Brain microvascular endothelial cell (primary cell): ENCODE results near the gene SOD1.

ENCODE experiments used
- DNase-seq: peaks from one replicate; pipeline ENCODE4 v3.0.0-alpha.2; 2020
- H3K27ac ChIP-seq: fragments of 250-450 bp; sonication (Bioruptor Pico); 2 replicates; pipeline ENCODE4 v1.5.1; 2020; ENCODE audit warnings: mild to moderate bottlenecking, moderate library complexity
- H3K27me3 ChIP-seq: fragments of 250-450 bp; sonication (Bioruptor Pico); replicated peaks from 2 replicates; pipeline ENCODE4 v1.5.1; 2020; ENCODE audit warnings: mild to moderate bottlenecking
- H3K36me3 ChIP-seq: fragments of 250-450 bp; sonication (Bioruptor Pico); replicated peaks from 2 replicates; pipeline ENCODE4 v1.5.1; 2020; ENCODE audit warnings: mild to moderate bottlenecking
- H3K4me3 ChIP-seq: 2 replicates; pipeline ENCODE4 v1.5.1; 2011; ENCODE audit warnings: low read depth, mild to moderate bottlenecking, control low read depth, low read length, moderate library complexity
- in situ Hi-C: cut with HindIII; loops from 2 replicates; pipeline ENCODE4 v1.10.0; 2017; ENCODE audit warnings: low sequenced_read_pairs, low pct_ligation_motif_present
- TF ChIP-seq, protein P1 (sequence below): IDR thresholded peaks from 2 replicates; pipeline ENCODE4 v1.5.1; 2011; ENCODE audit warnings: low read depth, mild to moderate bottlenecking, moderate library complexity, low read length, control low read depth, inconsistent platforms; ENCODE audit errors: missing control alignments

Gene SOD1

DNA sequence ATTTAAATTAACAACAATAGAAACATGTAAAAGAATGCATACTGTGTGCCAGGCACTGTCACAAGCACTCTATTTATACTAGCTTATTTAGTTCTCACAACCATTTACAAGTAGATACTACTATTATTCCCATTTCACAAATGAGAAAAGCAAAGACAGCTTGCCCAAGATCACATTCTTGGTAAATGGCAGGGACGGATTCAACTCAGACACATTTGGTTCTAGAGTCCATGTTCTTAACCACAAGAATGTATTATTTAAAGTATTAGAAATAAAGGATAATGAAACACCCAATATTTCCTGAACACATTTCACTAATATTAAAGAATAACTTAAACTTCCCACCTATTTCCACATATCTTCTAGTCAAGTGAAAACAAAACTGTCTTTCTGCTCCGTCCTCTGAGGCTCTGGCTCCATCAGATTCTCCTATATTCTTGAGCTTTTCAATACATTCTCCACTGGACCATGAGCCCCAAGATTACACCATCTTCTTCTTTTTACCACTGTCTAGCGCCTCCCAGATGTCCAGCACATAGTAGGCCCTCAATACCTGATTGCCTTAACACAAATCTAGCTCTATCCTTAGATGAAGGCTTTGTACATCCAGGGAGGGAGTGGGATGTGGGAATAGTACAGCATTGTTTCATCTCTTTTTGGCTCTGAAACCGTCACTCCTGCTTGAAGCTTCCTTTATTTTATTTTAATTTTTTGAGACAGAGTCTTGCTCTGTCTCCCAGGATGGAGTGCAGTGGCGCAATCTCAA lies 29.3 kb downstream of the SOD1 start:
- H3K27me3 ChIP-seq, result no peaks in the 10 kb centered on the region
- no peak for DNase-seq
- no peak overlapping the region for H3K27ac ChIP-seq
- H3K4me3 ChIP-seq, result no peak overlapping the region
- peaks cover 68% of the 10 kb centered on the region for H3K36me3 ChIP-seq
- in situ Hi-C loops, result no loop called here
- TF ChIP-seq, protein P1, sequence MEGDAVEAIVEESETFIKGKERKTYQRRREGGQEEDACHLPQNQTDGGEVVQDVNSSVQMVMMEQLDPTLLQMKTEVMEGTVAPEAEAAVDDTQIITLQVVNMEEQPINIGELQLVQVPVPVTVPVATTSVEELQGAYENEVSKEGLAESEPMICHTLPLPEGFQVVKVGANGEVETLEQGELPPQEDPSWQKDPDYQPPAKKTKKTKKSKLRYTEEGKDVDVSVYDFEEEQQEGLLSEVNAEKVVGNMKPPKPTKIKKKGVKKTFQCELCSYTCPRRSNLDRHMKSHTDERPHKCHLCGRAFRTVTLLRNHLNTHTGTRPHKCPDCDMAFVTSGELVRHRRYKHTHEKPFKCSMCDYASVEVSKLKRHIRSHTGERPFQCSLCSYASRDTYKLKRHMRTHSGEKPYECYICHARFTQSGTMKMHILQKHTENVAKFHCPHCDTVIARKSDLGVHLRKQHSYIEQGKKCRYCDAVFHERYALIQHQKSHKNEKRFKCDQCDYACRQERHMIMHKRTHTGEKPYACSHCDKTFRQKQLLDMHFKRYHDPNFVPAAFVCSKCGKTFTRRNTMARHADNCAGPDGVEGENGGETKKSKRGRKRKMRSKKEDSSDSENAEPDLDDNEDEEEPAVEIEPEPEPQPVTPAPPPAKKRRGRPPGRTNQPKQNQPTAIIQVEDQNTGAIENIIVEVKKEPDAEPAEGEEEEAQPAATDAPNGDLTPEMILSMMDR, result no peak

- H3K27me3 ChIP-seq, result no peaks in the 10 kb centered on the region
- H3K36me3 ChIP-seq, result peaks cover 48% of the 10 kb centered on the region
- H3K4me3 ChIP-seq, result no peak overlapping the region
- in situ Hi-C loops, result no loop called here
- no peak for DNase-seq
- no peak overlapping the region for H3K27ac ChIP-seq
- TF ChIP-seq, protein P1, result no peak
Observed at GRCh38 chr21:31693222-31693621, 33.7 kb downstream of the SOD1 start.

GRCh38 chr21:31696424-31696823 lies 36.9 kb downstream of the SOD1 start:
- Histone ChIP-seq H3K4me3 (no peak overlapping the region), H3K36me3 (peaks cover 38% of the 10 kb centered on the region), H3K27ac (no peak overlapping the region), H3K27me3 (no peaks in the 10 kb centered on the region)
- no peak for DNase-seq
- in situ Hi-C loops, result no loop called here
- TF ChIP-seq, protein P1, result no peak

DNA sequence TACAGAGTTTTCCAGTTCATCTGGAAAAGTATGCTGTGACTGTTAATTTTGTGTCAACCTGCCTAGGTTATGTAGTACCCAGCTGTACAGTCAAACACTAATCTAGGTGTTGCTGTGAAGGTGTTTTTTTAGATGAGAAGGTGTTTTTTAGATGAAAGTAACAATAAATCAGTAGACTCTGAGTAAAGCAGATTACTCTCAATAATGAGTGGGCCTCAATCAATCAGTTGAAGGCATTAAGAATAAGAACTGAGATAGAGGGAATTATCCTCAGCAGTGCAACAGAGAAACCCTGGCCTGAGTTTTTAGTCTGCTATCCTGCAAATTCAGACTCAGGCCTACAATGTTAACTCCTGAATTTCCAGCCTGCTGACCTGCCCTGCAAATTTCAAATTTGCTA lies 39.0 kb downstream of the SOD1 start:
- Histone ChIP-seq H3K27ac (no peak overlapping the region), H3K36me3 (peaks cover 23% of the 10 kb centered on the region), H3K27me3 (no peaks in the 10 kb centered on the region), H3K4me3 (no peak overlapping the region)
- DNase-seq, result no peak
- TF ChIP-seq, protein P1, result no peak
- in situ Hi-C loops, result no loop called here

GRCh38 chr21:31700040-31700439 lies 40.5 kb downstream of the SOD1 start:
- H3K36me3 ChIP-seq, result peaks cover 17% of the 10 kb centered on the region
- no peaks in the 10 kb centered on the region for H3K27me3 ChIP-seq
- TF ChIP-seq, protein P1, result no peak
- no peak for DNase-seq
- no peak overlapping the region for H3K27ac ChIP-seq
- H3K4me3 ChIP-seq, result no peak overlapping the region
- in situ Hi-C loops, result no loop called here

- TF ChIP-seq, protein P1, result no peak
Observed at GRCh38 chr21:31706562-31706961, 47.1 kb downstream of the SOD1 start.

More at GRCh38 chr21:31706562-31706961, 47.1 kb downstream of the SOD1 start:
- no peak for DNase-seq
- in situ Hi-C loops, result no loop called here
- peaks cover 1% of the 10 kb centered on the region for H3K36me3 ChIP-seq
- no peak overlapping the region for H3K27ac ChIP-seq
- no peaks in the 10 kb centered on the region for H3K27me3 ChIP-seq
- no peak overlapping the region for H3K4me3 ChIP-seq
